OCI-LY7 (cell line): ENCODE results near the gene MMP11. TPM values are rescaled to one million over a fixed set of nuclear protein-coding genes. Genes with fewer than 3 reads are reported as not detected.

Source experiments
- BruUV-seq: library from RNA; stranded (reverse); fragments of 400-500 nt; replicated peaks from 2 replicates; lab custom pipeline; 2021; lab: Mats Ljungman, UMichigan
- CTCF ChIA-PET: fragments of 300-600 bp; sonication (Branson Sonifier 250); formaldehyde crosslinking; loops from one replicate; lab custom pipeline; 2022; ENCODE audit warnings: antibody characterized with exemption; ENCODE audit not compliant: unreplicated experiment; lab: Charles Lee
- POLR2A ChIA-PET: fragments of 300-600 bp; sonication (Branson Sonifier 250); formaldehyde crosslinking; loops from one replicate; lab custom pipeline; 2022; ENCODE audit warnings: antibody characterized with exemption; lab: Charles Lee
- DNase-seq: peaks from one replicate; pipeline ENCODE4 v3.0.0-alpha.2; 2015; ENCODE audit warnings: low spot score
- H2AFZ ChIP-seq: fragments of 200-600 bp; sonication (generic), shearing (Covaris generic); 2 replicates; pipeline ENCODE4 v1.6.1; 2014; ENCODE audit warnings: mild to moderate bottlenecking, antibody characterized with exemption, low read length, moderate library complexity
- H3K27ac ChIP-seq: fragments of 200-600 bp; sonication (generic); 2 replicates; pipeline ENCODE4 v1.5.1; 2014; ENCODE audit warnings: mixed run types, low read depth, mild to moderate bottlenecking, moderate library complexity, low read length, inconsistent platforms; ENCODE audit not compliant: poor library complexity, severe bottlenecking
- H3K36me3 ChIP-seq: fragments of 200-600 bp; sonication (generic); 2 replicates; pipeline ENCODE4 v1.6.1; 2014; ENCODE audit warnings: mild to moderate bottlenecking, antibody characterized with exemption, low read length, moderate library complexity, mixed read lengths; ENCODE audit not compliant: insufficient read depth
- H3K4me1 ChIP-seq: fragments of 200-600 bp; sonication (generic); 2 replicates; pipeline ENCODE4 v1.5.1; 2014; ENCODE audit warnings: mild to moderate bottlenecking, low read length; ENCODE audit not compliant: insufficient read depth, poor library complexity, severe bottlenecking
- H3K4me2 ChIP-seq: fragments of 200-600 bp; sonication (generic); 2 replicates; pipeline ENCODE4 v1.6.1; 2014; ENCODE audit warnings: mild to moderate bottlenecking, low read length
- H3K4me3 ChIP-seq: fragments of 200-600 bp; sonication (generic); 2 replicates; pipeline ENCODE4 v1.5.1; 2014; ENCODE audit warnings: mild to moderate bottlenecking, low read depth, low read length; ENCODE audit not compliant: poor library complexity, severe bottlenecking
- H3K79me2 ChIP-seq: fragments of 200-600 bp; sonication (generic); 2 replicates; pipeline ENCODE4 v1.6.1; 2016; ENCODE audit warnings: low read depth, mild to moderate bottlenecking, low read length, moderate library complexity, mixed read lengths; ENCODE audit not compliant: insufficient read depth
- H3K9me2 ChIP-seq: fragments of 200-600 bp; sonication (generic); 2 replicates; pipeline ENCODE4 v1.6.1; 2016; ENCODE audit warnings: mild to moderate bottlenecking, low read length, mixed read lengths; ENCODE audit not compliant: insufficient read depth
- H3K9me3 ChIP-seq: fragments of 200-600 bp; sonication (generic); 2 replicates; pipeline ENCODE4 v1.6.1; 2014; ENCODE audit warnings: mild to moderate bottlenecking, mixed run types, low read length, mixed read lengths
- H4K20me1 ChIP-seq: fragments of 200-600 bp; sonication (generic); 2 replicates; pipeline ENCODE4 v1.6.1; 2014; ENCODE audit warnings: mild to moderate bottlenecking, antibody characterized with exemption, low read length, moderate library complexity, mixed read lengths; ENCODE audit not compliant: insufficient read depth
- CTCF ChIP-seq: fragments of 200-600 bp; sonication (generic); conservative IDR thresholded peaks from 2 replicates; pipeline ENCODE4 v1.5.1; 2014; ENCODE audit warnings: mild to moderate bottlenecking, antibody characterized with exemption, low read length, moderate library complexity, mixed read lengths
- EZH2phosphoT487 ChIP-seq: fragments of 200-600 bp; sonication (generic); IDR thresholded peaks from 2 replicates; pipeline ENCODE4 v1.6.1; 2018; ENCODE audit warnings: low read depth, borderline replicate concordance, mild to moderate bottlenecking, mixed run types, antibody characterized with exemption, low read length, moderate library complexity, mixed read lengths
- intact Hi-C: fragments of 100-400 bp; cut with micrococcal nuclease; formaldehyde crosslinking; loops from one replicate; pipeline ENCODE4 v1.10.0; 2022; ENCODE audit not compliant: unreplicated experiment
- total RNA-seq, 2 experiments: library from RNA; depleted of rRNA in 1 of 2; stranded (reverse); fragments of >200 nt in 1 of 2; shearing (Covaris generic) in 1 of 2; gene quantifications; 2 replicates each; pipeline ENCODE4 v1.2.3, GENCODE V29; 2014 to 2022

MMP11 gene
- total RNA-seq, 2 experiments from 2014 or later, result 9.2 to 12.9 TPM

- Histone ChIP-seq H2AFZ (no peak overlapping the region), H3K9me2 (no peaks in the 10 kb centered on the region), H3K36me3 (no peaks in the 10 kb centered on the region), H3K4me1 (peaks cover 11% of the 10 kb centered on the region), H3K79me2 (no peaks in the 10 kb centered on the region), H3K27ac (no peak overlapping the region), H4K20me1 (no peaks in the 10 kb centered on the region), H3K4me3 (no peak overlapping the region), H3K4me2 (no peak overlapping the region), H3K9me3 (no peaks in the 10 kb centered on the region)
- POLR2A ChIA-PET, result no interaction called here
- intact Hi-C loops, result no loop called here
- DNase-seq, result no peak
- no TSS peak for BruUV-seq
- no peak for TF ChIP-seq CTCF
- TF ChIP-seq EZH2phosphoT487, result no peak
- CTCF ChIA-PET, result no interaction called here
Measured at GRCh38 chr22:23779731-23780130, 7.1 kb downstream of the MMP11 start.

- peaks cover 11% of the 10 kb centered on the region for H3K4me1 ChIP-seq
- intact Hi-C loops, result no loop called here
- H3K9me2 ChIP-seq, result no peaks in the 10 kb centered on the region
- H3K79me2 ChIP-seq, result no peaks in the 10 kb centered on the region
- ChIA-PET CTCF (no interaction called here), POLR2A (no interaction called here)
- no peaks in the 10 kb centered on the region for H3K9me3 ChIP-seq
- no peaks in the 10 kb centered on the region for H3K36me3 ChIP-seq
- H2AFZ ChIP-seq, result no peak overlapping the region
- TF ChIP-seq CTCF (no peak), EZH2phosphoT487 (no peak)
- BruUV-seq, result no TSS peak
- no peak for DNase-seq
- no peak overlapping the region for H3K27ac ChIP-seq
- no peaks in the 10 kb centered on the region for H4K20me1 ChIP-seq
- no peak overlapping the region for H3K4me2 ChIP-seq
- H3K4me3 ChIP-seq, result no peak overlapping the region
Measured at GRCh38 chr22:23780146-23780748, 7.6 kb downstream of the MMP11 start.

GRCh38 chr22:23781065-23781464 is 8.4 kb downstream of the MMP11 start:
- no TSS peak for BruUV-seq
- DNase-seq, result no peak
- H3K27ac ChIP-seq, result no peak overlapping the region
- H3K79me2 ChIP-seq, result no peaks in the 10 kb centered on the region
- TF ChIP-seq CTCF (no peak), EZH2phosphoT487 (no peak)
- H3K4me2 ChIP-seq, result no peak overlapping the region
- H3K9me2 ChIP-seq, result no peaks in the 10 kb centered on the region
- H3K4me3 ChIP-seq, result no peak overlapping the region
- no peaks in the 10 kb centered on the region for H3K36me3 ChIP-seq
- no peaks in the 10 kb centered on the region for H4K20me1 ChIP-seq
- no peak overlapping the region for H2AFZ ChIP-seq
- ChIA-PET CTCF (no interaction called here), POLR2A (no interaction called here)
- H3K9me3 ChIP-seq, result no peaks in the 10 kb centered on the region
- intact Hi-C loops, result no loop called here
- H3K4me1 ChIP-seq, result peaks cover 12% of the 10 kb centered on the region
